NCI-H2107 treated with DMSO at 0.1 percent for 48 hours (cell line): ENCODE results near the gene MAPKAPK5.
"Not testable (repeated sequence)": the region's sequence is repeated elsewhere in the genome, so short reads cannot be mapped to it uniquely, and the experiment has no call there.

ENCODE experiments used
- DNase-seq: peaks from one replicate; lab custom pipeline; 2025; ENCODE audit not compliant: unreplicated experiment; lab: John Stamatoyannopoulos, UW

The MAPKAPK5 gene

DNA sequence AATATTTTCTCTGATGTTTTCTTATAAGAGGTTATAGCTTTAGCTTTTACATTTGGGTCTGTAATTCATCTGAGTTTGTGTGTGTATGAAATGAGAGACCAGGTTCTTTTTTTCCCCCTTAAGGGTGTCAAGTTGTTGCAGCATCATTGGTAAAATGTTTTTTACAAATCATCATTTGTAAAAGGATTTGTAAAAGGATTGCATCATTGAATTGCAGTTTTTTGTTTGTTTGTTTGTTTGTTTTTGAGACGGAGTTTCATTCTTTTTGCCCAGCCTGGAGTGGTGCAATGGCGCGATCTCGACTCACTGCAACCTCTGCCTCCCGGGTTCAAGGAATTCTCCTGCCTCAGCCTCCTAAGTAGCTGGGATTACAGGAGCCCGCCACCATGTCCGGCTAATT is 31.1 kb downstream of the MAPKAPK5 start:
- no peak for DNase-seq

DNA sequence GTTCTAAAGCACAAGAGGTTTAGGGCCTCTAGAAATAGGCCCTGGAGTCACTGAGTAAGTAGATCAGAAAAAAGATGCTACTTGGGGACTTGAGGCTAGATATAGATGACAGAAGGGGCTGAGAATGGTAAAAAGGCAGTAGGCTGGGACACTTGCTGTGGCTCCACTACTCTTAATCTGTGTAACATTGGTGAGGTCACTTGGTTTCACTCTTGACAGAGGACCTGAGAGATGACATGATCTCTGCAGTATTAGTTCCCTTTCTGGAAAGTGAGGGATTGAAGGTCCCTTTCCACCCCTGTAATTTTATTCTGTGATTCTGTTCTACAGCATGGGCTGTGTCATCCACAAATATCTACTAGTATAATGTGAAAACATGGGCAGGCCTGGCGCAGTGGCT is 39.7 kb downstream of the MAPKAPK5 start:
- no peak for DNase-seq

DNA sequence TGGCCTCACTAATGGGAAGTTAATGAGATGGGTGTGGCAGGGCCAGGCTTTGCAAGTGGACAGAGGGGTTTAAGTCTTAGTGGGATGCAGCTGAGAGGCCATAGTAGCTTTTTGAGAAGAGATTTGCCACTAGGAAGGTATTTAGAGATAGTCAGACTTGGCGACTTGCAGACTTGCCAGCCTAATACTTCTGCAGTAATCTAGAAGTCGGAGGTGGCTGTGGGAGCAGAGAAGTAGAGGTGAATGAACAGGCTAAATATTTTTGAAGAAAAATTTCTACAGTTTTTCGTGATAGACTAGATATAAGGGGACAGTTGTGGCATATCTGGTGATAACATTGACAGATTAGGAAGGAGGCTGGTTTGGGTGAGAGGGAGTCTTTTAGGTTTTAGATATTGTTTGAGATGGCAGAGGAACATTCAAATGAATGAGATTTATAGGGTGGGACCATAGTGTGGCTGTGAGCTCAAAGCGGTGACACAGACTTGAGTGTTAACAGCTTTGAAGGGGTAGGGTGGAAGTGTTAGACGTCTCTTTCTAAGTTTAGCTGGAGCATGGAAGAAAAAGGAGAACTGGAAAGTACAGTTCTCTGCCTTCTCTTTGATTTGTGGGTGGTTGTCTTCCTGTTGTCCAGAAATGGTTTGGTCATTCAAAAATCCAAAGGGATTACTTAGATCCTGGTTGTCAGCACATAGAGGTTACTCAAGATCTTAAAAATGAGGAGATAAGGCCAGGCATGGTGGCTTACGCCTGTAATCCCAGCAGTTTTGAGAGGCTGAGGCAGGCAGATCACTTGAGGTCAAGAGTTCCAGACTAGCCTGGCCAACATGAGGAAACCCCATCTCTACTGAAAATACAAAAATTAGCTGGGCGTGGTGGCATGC is 44.9 kb downstream of the MAPKAPK5 start:
- no peak for DNase-seq

DNA sequence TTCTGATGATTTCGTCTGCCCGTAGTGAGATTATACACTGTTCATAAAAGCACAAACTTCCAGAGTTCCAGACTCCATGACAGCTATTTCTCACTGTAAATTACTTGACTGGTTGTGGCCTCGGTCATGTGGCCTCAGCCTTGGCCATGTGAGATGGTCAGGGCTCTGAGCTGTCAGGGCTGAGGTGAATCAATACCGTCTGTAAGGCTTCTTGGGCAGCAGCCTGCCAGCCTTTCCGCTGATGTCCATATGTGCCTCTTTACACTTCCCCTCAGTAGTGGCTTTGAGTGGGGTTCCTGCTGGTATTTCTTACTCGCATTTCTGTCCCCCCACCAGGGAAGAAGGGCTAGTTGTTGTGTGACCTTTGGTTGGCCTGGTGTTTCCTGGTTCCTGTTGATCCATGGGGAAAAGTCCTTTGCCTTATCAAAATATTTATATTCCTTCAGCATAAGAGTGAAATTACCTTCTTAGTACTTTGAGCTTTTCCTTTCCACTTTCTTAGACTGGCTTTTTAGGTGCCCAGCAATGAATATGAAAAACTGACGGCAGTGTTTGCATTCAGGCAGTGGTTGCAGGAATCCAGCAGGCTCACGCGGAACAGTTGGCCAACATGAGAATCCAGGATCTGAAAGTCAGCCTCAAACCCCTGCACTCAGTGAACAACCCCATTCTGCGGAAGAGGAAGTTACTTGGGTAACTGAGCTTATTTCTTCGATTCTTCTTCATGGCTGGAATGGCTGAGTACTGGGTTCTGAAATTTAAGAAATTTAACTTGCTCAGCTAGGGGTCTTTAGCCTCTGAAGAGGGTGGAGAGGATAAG is 46.1 kb downstream of the MAPKAPK5 start:
- no peak for DNase-seq

DNA sequence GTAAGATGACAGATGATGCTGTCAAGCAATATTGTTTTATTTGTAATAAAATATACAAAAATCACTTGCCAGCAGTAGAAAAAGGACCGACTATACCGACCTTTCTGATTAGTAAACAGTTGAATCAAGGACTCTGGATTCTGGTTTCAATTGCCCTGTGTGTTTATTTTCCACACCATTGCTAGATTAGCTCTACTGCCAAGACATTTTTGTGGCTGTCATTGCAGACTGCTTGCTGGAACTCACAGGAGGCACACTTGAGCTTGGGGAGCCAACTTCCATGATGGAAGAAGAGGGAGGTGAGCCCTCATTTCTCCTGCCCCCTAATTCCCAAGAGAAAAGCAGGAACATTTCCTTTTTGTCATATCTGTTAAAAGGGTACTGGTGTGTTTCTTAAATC is 51.3 kb downstream of the MAPKAPK5 start:
- no peak for DNase-seq

DNA sequence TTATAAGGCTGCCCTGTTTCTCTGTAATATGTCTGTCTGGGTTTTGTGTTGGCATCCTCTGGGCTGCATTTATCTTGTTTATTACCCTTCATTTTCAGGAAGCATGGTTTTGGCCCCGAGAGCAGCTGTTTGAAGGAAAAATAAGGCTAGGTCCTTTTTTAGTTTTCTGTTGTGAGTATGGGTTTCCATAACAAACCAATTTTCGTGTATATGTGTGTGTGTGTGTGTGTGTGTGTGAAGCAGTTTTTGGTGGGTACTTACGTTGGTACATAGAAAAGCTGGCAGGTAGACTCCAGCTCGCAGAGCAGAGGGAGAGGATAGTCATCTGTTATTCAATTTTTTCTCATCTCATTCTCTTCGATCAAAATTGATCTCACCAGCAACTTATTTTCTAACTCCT is 52.5 kb downstream of the MAPKAPK5 start:
- DNase-seq: no peak

DNA sequence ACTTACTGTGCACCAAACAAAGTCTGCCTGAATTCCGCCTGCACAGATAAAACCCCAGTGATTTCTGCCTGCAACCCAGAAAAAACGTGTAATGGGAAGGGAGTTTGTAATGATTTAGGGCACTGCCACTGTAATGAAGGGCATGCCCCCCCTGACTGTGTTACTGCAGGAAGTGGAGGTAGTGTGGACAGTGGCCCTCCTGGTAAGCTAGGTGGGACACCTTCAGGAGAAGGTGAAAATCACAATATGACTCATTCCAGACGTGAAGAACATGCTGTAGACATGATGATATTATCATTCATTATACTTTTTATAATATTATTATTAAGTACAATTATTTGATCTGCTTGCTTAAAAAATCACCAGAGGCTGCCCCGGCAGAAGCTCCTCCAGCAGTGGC is 59.2 kb downstream of the MAPKAPK5 start:
- no peak for DNase-seq

DNA sequence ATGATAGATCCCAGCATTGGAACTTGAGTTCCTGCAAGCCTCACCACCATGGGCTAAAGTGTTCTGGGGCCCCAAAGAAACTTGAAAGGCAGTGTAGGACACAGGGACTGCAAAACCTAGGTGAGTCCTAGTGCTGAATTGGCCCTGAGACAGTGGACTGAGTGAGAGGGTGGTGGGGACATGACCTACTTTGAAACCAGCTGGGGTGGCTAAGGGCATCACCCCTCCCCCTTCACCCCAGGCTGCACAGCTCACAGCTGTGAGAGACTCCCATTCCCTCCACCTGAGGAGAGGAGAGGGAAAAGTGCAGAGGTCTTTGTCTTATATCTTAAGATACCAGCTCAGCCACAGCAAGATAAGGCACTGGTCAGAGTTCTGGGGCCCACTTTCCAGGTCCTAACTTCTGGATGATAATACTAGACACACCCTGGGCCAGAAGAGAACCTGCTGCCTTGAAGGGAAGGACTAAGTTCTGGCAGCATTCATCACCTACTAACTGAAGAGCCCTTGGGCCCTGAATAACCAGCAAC is 62.5 kb downstream of the MAPKAPK5 start:
- no peak for DNase-seq

DNA sequence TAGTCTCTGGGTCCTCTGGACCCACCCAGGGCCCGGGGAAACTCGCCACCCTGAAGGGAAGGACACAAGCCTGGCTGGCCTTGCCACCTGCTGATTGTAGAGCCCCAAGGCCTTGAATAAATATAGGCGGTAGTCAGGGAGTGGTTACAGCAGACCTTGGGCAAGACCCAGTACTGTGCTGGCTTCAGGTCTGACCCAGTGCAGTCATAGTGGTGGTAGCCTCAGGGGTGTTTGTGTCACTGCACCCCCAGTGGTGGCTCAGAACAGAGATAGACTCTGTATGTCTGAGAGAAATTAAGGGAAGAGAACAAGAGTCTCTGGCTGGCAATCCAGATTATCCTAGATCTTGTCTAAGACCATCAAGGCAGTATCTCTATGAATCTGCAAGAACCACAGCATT is 63.5 kb downstream of the MAPKAPK5 start:
- DNase-seq: no peak

DNA sequence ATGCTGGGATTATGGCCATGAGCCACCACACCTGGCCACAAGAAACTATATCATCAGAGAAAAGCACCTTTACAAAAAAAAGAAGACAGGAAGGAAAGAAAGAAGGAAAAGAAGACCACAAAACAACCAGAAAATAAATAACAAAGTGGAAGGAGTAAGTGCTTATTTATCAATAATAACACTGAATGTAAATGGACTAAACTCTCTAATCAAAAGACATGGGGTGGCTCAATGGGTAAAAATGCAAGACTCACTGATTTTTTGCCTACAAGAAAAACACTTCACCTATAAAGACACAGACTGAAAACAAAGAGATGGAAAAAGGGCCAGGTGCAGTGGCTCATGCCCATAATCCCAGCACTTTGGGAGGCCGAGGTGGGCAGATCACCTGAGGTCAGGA is 65.7 kb downstream of the MAPKAPK5 start:
- no peak for DNase-seq

DNA sequence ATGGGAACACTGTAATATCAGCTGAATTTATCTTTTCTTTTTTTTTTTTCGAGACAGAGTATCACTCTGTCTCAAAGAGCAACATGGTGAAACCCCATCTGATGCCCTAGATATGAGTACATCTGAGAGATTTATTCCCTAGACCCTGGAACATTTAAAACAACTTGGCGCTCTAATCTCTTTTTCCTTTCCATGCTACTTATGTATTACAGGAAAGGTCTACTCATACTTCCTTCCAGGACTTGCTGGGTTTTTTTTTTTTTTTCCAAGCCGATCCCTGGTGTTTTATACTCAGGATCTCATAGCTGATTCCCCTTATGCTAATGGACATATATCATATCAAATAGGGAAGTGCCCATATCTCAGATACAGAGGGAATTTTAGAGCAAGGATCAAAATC is 83.1 kb downstream of the MAPKAPK5 start:
- DNase-seq: no peak

DNA sequence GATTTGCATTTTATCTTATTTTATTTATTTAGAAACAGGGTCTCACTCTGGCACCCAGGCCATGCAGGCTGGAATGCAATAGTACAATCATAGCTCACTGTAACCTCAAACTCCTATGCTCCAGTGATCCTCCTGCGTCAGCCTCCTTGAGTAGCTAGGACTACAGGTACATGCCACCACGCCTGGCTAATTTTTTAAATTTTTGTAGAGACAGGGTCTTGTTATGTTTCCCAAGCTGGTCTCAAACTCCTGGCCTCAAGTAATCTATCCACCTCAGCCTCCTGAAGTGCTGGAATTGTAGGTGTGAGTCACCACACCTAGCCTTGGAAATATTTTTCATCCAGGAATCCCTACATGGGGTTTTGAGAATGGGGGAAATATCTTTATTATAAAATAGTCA is 84.6 kb downstream of the MAPKAPK5 start:
- no peak for DNase-seq

DNA sequence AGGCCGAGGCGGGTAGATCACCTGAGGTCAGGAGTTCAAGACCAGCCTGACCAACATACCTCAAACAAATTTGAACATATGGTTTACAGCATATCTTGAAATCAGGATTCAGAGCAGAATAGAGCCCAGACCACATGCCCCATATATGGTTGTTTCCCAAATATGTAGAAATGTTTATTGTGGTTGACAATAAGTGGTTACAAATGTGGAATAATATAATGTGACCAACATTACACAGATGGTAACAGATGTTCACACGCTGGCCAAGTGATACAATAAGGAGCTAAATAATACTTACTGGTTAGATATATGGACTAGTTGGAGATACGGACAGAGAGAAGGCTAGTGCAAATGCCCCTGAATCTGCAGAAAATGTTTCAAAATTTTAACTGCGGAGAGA is 85.3 kb downstream of the MAPKAPK5 start:
- DNase-seq: no peak

DNA sequence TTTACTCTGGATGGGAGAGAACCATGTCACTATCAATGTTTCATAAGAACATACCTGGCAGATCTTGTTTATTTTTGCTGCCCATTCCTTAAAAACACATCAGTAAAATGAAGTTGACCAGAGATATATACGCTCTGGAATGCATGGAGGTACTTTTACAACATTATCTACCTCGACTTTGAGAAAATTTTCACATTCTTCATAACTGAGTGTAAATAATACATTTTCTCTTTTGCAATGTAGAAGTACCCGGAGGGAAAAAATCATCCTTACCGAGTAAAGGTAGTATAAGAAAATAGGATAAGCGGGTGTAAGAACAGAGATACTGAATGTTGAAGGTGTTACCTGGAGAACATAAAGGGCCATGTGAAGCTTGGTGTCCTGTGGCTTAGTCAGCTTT is 90.2 kb downstream of the MAPKAPK5 start:
- DNase-seq: no peak

DNA sequence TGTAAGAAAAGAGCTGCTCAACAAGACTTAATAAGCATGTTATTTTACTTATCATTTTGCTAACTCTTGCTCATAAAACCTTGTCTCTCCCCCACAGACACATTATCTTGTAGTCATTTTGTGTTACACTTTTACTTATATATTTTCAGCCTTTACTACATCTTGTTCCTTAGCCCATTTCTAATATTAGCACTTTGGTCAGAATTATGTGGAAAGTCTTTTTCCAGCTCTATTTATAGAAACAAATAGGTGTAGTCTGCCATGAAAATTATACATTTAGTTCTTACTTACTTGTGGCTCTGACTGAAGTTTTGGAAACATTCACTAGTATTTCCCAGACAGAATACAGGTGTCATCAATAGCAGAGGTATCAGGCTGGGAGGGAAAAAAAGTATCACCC is 94.8 kb downstream of the MAPKAPK5 start:
- DNase-seq: no peak

DNA sequence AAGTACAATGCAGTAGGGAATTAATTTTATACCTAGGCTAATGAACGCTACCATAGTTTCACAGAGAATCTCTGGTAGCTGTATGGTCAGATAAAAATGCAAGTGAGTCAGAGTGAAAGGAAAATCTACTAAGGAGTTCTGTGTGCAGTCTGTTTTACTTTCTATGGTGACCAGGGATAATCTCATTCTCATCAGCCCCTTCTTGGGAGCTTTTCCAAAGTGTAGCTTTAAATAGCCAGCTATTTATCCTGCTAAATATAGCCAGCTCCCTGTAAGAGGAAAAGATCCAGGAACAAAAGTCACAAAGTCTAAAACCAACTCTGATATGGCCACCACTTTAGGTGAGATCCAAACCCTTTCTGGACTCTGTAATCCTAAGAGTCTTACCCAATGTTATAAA is 95.4 kb downstream of the MAPKAPK5 start:
- DNase-seq: no peak

DNA sequence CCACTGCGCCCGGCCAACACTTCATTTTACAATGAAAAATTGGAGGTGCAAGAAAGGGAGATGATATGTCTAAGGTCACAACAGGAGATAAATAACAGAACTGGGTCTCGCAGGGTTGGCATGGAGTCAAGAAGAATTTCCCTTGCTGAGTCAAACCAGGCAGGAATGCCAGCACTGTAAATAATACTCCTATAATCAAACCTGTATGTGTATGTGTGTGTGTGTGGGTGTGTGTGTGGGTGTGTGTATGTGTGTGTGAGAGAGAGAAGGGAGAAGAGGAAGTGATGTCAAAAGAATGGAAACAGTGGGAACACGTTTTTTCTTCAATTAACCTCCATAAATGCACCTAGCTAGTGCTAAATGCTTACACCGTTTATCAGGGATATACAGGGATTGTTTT is 100.5 kb downstream of the MAPKAPK5 start:
- DNase-seq: no peak

DNA sequence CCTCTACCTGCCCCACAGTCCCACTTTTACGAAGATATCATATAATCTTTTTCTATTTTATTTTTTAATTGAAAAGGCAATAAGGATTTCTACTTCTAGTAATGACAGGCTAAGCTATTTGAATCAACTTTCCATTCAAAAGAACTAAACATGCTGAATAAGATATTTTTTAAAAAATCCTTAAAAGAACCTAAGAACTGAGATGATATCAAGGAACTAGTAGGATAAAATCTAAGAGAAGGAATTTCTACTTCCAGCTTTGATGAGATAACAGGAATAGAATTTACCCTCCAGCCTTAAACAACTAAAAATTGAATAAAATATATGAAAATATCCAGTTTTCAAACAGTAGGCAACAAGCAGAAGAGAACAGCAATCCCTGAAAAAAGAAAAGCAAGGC is 101.9 kb downstream of the MAPKAPK5 start:
- DNase-seq: no peak

DNA sequence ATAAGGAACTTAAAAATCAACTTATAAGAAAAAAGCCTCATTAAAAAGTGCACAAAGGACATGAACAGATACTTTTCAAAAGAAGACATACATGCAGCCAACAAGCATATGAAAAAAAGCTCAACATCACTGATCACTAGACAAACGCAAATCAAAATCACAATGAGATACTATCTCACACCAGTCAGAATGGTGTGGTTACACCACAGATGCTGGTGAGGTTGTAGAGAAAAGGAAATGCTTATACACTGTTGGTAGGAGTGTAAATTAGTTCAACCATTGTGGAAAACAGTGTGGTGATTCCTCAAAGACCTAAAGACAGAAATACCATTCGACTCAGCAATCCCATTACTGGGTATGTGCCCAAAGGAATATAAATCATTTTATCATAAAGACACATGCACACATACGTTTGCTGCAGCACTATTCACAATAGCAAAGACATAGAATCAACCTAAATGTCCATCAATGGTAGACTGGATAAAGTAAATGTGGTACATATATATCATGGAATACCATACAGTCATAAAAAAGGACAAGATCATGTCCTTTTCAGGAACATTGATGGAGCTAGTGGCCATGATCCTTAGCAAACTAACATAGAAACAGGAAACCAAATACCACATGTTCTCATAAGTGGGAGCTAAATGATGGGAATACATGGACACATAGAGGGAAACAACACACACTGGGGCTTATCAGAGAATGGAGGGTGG is 109.1 kb downstream of the MAPKAPK5 start:
- DNase-seq: not testable (repeated sequence)
